PC-9 (cell line): ENCODE measurements around the gene PTPN14. TPM values are rescaled to one million over a fixed set of nuclear protein-coding genes. Genes with fewer than 3 reads are reported as not detected.

Experiments
- BruUV-seq: library from RNA; stranded (reverse); fragments of 400-500 nt; replicated peaks from 2 replicates; lab custom pipeline; 2021; lab: Mats Ljungman, UMichigan
- CTCF ChIA-PET: fragments of 300-600 bp; sonication (Branson Sonifier 250); formaldehyde crosslinking; loops from one replicate; lab custom pipeline; 2022; ENCODE audit warnings: antibody characterized with exemption; lab: Charles Lee
- POLR2A ChIA-PET: fragments of 300-600 bp; sonication (Branson Sonifier 250); formaldehyde crosslinking; loops from one replicate; lab custom pipeline; 2022; ENCODE audit warnings: antibody characterized with exemption; ENCODE audit not compliant: unreplicated experiment; lab: Charles Lee
- DNase-seq, 2 experiments: peaks; one replicate each; pipeline versions ENCODE4 v3.0.0 to v3.0.0-alpha.2; 2015 to 2022; ENCODE audit warnings: mixed read lengths in 1 of 2
- H2AFZ ChIP-seq: fragments of 200-600 bp; sonication (generic); 2 replicates; pipeline ENCODE4 v1.8.1; 2017; ENCODE audit warnings: antibody characterized with exemption
- H3F3A ChIP-seq: fragments of 200-600 bp; sonication (generic); 2 replicates; pipeline ENCODE4 v1.8.1; 2017; ENCODE audit warnings: antibody characterized with exemption, mild to moderate bottlenecking, low read depth; ENCODE audit not compliant: insufficient read depth
- H3K27ac ChIP-seq: fragments of 200-600 bp; sonication (generic); 2 replicates; pipeline ENCODE4 v1.6.1; 2016; ENCODE audit warnings: mixed run types
- H3K27me3 ChIP-seq: fragments of 200-600 bp; sonication (generic); 2 replicates; pipeline ENCODE4 v1.6.1; 2016; ENCODE audit warnings: low read depth, mixed run types; ENCODE audit not compliant: insufficient read depth
- H3K36me3 ChIP-seq: fragments of 200-600 bp; sonication (generic); 2 replicates; pipeline ENCODE4 v1.6.1; 2016; ENCODE audit warnings: low read depth, mixed run types
- H3K4me1 ChIP-seq: fragments of 200-600 bp; sonication (generic); replicated peaks from 2 replicates; pipeline ENCODE4 v1.6.1; 2016; ENCODE audit warnings: mixed run types; ENCODE audit not compliant: insufficient read depth
- H3K4me2 ChIP-seq: fragments of 200-600 bp; sonication (generic); 2 replicates; pipeline ENCODE4 v1.6.1; 2017; ENCODE audit warnings: mixed run types
- H3K4me3 ChIP-seq: fragments of 200-600 bp; sonication (generic); 2 replicates; pipeline ENCODE4 v1.6.1; 2016; ENCODE audit warnings: mixed run types
- H3K79me2 ChIP-seq: fragments of 200-600 bp; sonication (generic); 2 replicates; pipeline ENCODE4 v1.6.1; 2017; ENCODE audit warnings: low read depth, mixed run types
- H3K9me2 ChIP-seq: fragments of 200-600 bp; sonication (generic); 2 replicates; pipeline ENCODE4 v1.8.1; 2017; ENCODE audit warnings: mild to moderate bottlenecking; ENCODE audit not compliant: insufficient read depth
- H3K9me3 ChIP-seq: fragments of 200-600 bp; sonication (generic); 2 replicates; pipeline ENCODE4 v1.8.1; 2016; ENCODE audit warnings: low read depth; ENCODE audit not compliant: insufficient read depth
- H4K20me1 ChIP-seq: fragments of 200-600 bp; sonication (generic); 2 replicates; pipeline ENCODE4 v1.8.1; 2017; ENCODE audit not compliant: insufficient read depth
- EZH2 ChIP-seq: fragments of 200-600 bp; sonication (generic); IDR thresholded peaks from 2 replicates; pipeline ENCODE4 v1.8.0; 2017; ENCODE audit warnings: antibody characterized with exemption, low read depth
- intact Hi-C: fragments of 100-400 bp; cut with micrococcal nuclease; formaldehyde crosslinking; loops from one replicate; pipeline ENCODE4 v1.10.0; 2022; ENCODE audit not compliant: unreplicated experiment
- total RNA-seq: library from RNA; stranded (reverse); gene quantifications from 2 replicates; pipeline ENCODE4 v1.2.3, GENCODE V29; 2021
- TF ChIP-seq, protein P1 (sequence below): fragments of 200-600 bp; sonication (generic); conservative IDR thresholded peaks from 2 replicates; pipeline ENCODE4 v1.6.1; 2017; ENCODE audit warnings: mixed run types, antibody characterized with exemption, mild to moderate bottlenecking, moderate library complexity

PTPN14 gene
- total RNA-seq, 1 experiment from 2014 or later, result 78.9 TPM

- Histone ChIP-seq H4K20me1 (no peaks in the 10 kb centered on the region), H3K4me2 (no peak overlapping the region), H2AFZ (no peak overlapping the region), H3K27ac (no peak overlapping the region), H3K36me3 (peaks cover 6% of the 10 kb centered on the region; the same call in 1 of the 2 replicates), H3K27me3 (no peaks in the 10 kb centered on the region), H3K79me2 (no peaks in the 10 kb centered on the region), H3K9me3 (no peaks in the 10 kb centered on the region), H3K9me2 (no peaks in the 10 kb centered on the region), H3F3A (no peaks in the 10 kb centered on the region), H3K4me1 (no peaks in the 10 kb centered on the region), H3K4me3 (no peak overlapping the region)
- TF ChIP-seq, protein P1, sequence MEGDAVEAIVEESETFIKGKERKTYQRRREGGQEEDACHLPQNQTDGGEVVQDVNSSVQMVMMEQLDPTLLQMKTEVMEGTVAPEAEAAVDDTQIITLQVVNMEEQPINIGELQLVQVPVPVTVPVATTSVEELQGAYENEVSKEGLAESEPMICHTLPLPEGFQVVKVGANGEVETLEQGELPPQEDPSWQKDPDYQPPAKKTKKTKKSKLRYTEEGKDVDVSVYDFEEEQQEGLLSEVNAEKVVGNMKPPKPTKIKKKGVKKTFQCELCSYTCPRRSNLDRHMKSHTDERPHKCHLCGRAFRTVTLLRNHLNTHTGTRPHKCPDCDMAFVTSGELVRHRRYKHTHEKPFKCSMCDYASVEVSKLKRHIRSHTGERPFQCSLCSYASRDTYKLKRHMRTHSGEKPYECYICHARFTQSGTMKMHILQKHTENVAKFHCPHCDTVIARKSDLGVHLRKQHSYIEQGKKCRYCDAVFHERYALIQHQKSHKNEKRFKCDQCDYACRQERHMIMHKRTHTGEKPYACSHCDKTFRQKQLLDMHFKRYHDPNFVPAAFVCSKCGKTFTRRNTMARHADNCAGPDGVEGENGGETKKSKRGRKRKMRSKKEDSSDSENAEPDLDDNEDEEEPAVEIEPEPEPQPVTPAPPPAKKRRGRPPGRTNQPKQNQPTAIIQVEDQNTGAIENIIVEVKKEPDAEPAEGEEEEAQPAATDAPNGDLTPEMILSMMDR, result no peak
- TF ChIP-seq EZH2, result no peak
- ChIA-PET CTCF (no interaction called here), POLR2A (no interaction called here)
- intact Hi-C loops, result no loop called here
- DNase-seq, result no peak
- BruUV-seq, result no TSS peak
These were observed 159.3 kb downstream of the PTPN14 start for GRCh38 chr1:214391873-214392645.

- H3K79me2 ChIP-seq, result no peaks in the 10 kb centered on the region
- H3K27me3 ChIP-seq, result no peaks in the 10 kb centered on the region
- TF ChIP-seq EZH2, result no peak
- TF ChIP-seq, protein P1, result no peak
- POLR2A ChIA-PET, result no interaction called here
- no peak overlapping the region for H3K27ac ChIP-seq
- H3K36me3 ChIP-seq, result peaks cover 6% of the 10 kb centered on the region; the same call in 1 of the 2 replicates
- H3K4me1 ChIP-seq, result no peaks in the 10 kb centered on the region
- no peak overlapping the region for H3K4me3 ChIP-seq
- DNase-seq, result no peak
- H3K9me2 ChIP-seq, result no peaks in the 10 kb centered on the region
- no peaks in the 10 kb centered on the region for H3F3A ChIP-seq
- H3K4me2 ChIP-seq, result no peak overlapping the region
- H4K20me1 ChIP-seq, result no peaks in the 10 kb centered on the region
- intact Hi-C loops, result no loop called here
- CTCF ChIA-PET, result no interaction called here
- BruUV-seq, result no TSS peak
- no peaks in the 10 kb centered on the region for H3K9me3 ChIP-seq
- no peak overlapping the region for H2AFZ ChIP-seq
These were observed 161.7 kb downstream of the PTPN14 start for GRCh38 chr1:214389734-214390133.

DNA sequence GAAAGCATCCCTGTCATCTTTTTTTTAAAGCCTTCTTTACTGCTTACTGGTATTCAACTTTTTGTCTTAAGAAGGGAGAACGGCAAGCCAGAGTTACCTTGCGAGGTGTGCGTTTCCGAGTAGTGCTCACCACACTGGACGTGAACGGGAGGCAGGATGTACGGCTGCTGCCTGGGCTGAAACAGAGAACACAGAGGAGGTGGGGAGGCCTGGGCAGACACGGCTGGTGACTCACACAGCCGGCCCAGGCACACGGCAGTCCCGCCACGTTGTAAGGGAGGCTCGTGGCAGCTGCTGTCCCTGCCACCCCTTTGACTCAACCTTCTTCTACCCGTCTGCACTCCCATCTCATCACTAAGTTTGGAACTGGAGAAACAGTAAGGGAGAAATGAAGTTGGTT, 164.7 kb downstream of the PTPN14 start:
- intact Hi-C loops, result no loop called here

More for the DNA sequence above, 164.7 kb downstream of the PTPN14 start:
- no peaks in the 10 kb centered on the region for H3K9me3 ChIP-seq
- H3K4me2 ChIP-seq, result no peak overlapping the region
- no TSS peak for BruUV-seq
- no peaks in the 10 kb centered on the region for H3K9me2 ChIP-seq
- H2AFZ ChIP-seq, result no peak overlapping the region
- H3F3A ChIP-seq, result no peaks in the 10 kb centered on the region
- POLR2A ChIA-PET, result no interaction called here
- peaks cover 3% of the 10 kb centered on the region; the same call in 1 of the 2 replicates for H3K4me1 ChIP-seq
- CTCF ChIA-PET, result no interaction called here
- no peak for DNase-seq
- H3K4me3 ChIP-seq, result no peak overlapping the region
- H3K79me2 ChIP-seq, result no peaks in the 10 kb centered on the region
- H4K20me1 ChIP-seq, result no peaks in the 10 kb centered on the region
- no peak for TF ChIP-seq EZH2
- TF ChIP-seq, protein P1, result no peak
- no peaks in the 10 kb centered on the region for H3K27me3 ChIP-seq
- H3K36me3 ChIP-seq, result 0 out of 2 replicates have a peak, but pooled peaks cover 5% of the 10 kb centered on the region
- no peak overlapping the region for H3K27ac ChIP-seq
